HG03097 (cell line): Measurements from ENCODE around the gene RNF126.
"Not testable (repeated sequence)": the region's sequence is repeated elsewhere in the genome, so short reads cannot be mapped to it uniquely, and the experiment has no call there.

Source experiments
- ATAC-seq: cut with Tn5 transposase; IDR thresholded peaks from one replicate; pipeline ENCODE4 v1.9.1; 2021; ENCODE audit not compliant: unreplicated experiment, low FRiP score

Gene RNF126

DNA sequence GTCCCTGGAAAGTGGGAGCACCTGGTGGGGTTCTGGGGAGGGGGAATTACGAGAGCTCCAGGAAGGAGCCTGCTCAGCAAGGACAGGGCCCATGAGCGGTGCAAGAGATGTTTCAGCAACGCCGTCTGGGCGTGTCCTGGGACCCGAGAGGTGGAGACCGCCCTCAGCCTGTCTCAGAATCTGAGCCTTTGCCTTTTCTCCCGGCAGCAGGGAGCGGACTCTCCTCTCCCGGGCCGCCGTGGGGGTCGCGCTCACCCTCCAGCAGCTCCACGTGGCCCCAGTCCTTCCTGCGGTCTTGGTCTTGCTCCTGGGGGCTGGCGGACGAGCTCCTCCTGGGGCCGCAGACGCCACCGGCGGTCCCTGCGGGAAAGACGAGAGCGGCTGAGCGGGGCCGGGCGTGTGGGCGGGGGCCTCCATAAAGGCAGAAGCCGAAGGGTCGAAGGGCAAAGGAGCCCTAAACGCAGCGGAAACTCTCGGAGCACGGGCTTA is 30.4 kb downstream of the RNF126 start:
- peak; percentile 18 for ATAC-seq

DNA sequence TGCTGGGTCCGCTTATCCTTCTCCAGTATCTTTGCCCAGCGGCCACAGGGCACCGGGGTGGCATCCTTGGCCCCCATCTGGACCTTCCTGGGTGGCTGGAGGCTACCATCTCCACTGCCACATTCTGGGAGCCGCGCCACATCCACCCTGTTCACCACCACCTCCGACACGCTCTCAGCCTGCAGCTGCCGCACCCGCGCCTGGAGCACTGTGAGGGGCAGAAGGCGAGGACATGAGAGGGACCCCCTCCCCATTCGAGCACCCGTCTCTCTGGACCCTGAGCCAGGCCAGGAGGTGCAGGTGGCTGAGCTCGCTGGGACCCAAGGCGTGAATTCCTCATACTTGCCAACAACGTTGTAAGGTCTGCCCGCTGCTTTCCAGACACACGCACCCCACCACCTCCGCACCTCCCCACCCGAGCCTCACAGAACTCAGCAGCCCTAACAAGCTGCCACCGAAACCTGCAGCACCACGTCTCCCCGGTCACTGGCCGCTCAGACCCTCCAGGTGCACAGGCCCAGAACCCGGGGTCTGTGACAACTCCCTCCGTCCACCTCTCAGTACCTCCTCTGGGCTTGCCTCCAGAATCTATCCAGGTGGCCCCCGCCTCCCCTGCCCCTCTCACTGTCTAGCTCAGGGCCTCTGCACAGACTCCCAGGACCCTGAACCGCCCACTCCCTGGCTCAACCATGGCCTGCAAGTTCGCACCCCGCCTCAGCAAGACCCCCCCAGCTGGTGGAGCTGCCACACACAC is 32.9 kb downstream of the RNF126 start:
- ATAC-seq = no peak

DNA sequence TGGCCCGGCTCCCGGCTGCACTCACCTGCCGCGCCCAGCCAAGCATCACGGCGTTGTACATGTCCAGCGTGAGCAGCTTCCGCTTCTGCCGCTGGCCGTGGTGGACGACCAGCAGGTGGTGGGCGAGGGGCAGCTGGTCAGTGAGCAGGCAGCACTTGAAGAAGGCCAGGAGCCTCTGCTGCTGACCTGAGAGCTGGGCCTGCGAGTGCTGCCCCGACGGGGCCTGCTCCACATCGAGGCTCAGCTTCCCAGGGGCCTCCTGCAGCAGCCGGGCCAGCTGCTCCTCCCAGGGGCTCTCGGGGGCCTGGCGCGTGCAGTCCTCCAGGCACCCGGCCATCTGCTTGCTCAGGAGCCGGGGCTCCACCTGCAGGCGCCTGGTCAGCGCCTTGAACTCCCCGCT is 33.5 kb downstream of the RNF126 start:
- not testable (repeated sequence) for ATAC-seq

DNA sequence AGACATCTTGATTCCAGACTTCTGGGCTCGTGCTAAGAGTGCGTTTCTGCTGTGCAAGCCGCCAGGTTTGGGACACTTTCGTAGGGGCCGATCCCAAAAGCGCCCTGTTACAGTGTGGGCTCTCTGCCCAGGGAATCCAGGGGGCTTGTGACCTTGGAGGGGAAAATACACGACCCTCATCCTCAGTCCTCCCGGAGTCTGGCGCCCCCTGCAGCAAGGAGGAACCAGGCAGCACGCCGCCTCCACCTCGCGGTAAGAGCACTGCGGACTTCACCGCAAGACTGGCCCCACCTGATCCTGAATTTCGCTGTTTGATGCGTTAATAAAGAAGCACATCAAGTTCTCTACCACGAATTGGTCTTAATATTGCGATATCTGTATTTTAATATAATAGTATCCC is 34.8 kb downstream of the RNF126 start:
- no peak for ATAC-seq

DNA sequence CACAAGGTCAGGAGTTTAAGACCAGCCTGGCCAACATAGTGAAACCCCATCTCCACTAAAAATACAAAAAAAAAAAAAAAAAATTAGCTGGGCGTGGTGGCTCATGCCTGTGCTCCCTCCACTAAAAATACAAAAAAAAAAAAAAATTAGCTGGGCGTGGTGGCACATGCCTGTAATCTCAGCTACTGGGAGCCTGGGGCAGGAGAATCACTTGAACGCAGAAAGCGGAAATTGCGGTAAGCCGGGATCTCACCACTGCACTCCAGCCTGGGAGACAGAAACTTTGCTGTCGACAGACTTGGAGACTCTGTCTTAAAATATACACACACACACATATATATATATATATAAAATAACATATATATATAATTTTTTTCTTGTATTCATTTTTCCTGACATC is 36.4 kb downstream of the RNF126 start:
- ATAC-seq = not testable (repeated sequence)

DNA sequence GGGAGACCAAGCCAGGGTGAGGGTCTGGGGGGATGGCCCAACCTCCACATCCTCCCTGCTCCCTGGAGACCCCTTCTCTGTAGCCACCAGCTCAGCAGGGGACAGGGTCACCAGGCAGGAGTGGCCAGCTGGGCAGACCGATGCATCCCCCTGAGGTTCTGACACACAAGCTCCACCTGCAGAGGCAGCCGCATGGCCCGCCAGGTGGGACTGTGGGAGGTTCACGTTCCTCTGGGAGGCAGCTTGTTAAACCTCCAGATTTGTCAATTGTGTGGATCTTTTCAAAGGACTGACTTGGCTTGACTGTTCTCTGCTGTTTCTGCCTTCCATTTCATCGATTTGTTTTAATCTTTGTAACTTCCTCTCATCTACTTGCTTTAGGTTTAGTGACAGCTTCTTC is 37.8 kb downstream of the RNF126 start:
- no peak for ATAC-seq

DNA sequence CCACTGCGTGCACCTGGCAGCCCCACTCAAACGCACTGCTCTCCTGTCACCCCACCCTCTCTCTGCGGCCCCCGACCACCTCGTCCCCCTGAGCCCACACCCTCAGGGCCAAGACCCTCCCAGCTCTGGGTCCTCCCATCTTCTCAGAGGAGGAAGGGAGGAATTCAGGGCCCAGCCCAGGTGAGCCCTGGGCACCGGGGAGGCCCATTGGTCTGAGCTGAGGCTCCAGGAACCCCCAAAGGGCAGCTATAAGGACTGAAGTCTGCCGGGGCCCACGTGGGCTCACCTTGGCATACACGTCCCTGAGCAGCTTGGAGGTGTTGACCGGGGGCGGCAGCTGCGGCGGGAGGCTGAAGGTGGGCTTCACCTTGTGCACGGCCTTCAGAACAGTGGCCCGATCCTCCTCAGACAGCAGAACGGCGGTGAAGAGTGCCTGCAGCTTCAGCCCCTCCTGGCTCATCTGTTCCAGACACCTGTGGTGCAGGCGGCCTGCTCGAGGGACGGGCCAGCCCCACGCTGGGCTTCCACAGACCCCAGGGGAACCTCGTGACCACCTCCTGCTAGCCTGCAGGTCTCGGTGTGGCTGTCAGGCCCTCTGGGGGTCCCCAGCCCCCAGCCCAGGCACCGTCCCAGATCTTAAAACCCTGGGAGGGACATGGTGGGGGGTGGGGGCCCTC is 38.4 kb downstream of the RNF126 start:
- ATAC-seq = no peak

DNA sequence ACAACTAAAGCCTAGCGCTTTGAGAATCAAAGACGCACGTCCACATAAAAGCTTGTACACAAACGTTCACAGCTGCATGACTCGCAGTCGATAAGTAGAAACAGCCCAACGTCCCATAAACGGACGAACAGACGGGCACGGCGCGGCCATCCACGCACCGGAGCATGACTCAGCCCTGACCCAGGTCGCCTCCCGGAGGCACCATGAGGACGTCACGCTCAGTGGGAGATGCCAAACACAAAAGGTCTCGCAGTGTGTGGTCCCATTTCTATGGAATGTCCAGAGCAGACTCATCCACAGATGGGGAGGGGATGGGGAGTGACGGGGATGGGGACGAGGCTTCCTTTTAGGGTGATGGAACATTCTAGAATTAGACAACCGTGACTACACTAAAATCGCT is 39.0 kb downstream of the RNF126 start:
- ATAC-seq = no peak

DNA sequence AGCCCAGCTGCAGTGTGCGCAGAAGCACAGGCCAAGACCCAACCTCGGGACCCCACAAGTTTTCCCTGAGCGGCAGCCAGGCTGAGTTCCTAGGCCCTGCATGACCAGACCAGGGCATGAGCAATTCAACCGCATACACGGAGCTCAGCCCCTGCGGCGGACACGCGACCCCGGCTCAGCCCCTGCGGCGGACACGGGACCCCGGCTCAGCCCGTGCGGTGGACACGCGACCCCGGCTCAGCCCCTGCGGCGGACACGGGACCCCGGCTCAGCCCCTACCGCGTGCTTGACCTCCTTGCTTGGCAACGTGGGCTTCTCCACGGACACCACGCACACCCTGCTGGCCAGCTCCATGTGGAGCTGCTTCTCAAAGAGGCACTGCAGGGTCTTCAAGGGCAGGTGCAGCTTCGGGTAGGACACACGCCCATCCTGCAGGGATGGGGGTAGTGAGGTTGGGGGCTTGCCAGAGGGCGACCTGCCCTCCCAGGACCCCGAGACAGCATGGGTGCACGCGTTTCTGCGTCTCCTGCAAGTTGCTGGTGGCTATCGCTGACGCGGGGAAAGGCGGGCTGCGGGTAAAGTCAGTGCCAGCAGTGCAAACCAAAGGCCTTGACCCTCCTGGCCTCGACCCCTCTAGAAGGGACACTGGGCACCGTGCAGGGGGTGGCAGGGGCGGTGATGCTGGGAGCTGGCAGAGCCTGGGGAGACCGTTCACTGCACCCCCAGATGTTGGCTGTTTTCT is 39.7 kb downstream of the RNF126 start:
- ATAC-seq = no peak

DNA sequence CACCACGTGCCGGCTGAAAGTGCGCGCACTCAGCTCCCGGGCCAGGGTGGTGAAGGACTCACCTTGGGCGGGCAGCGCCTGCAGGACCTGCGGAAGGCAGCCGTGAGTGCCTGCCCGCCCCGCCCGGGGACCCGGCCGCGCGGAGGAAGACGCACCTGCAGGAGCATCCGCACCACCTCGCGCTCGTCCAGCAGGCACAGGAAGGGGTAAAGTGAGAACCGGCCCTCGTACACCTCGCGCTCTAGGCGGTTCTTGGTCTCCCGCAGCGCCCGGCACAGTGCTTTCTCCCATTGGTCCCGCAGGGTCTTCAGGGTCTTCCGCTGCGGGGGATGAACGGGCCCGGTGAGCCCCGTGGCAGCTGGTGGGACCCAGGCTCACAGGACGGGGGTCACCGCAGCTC is 40.3 kb downstream of the RNF126 start:
- ATAC-seq = no peak

DNA sequence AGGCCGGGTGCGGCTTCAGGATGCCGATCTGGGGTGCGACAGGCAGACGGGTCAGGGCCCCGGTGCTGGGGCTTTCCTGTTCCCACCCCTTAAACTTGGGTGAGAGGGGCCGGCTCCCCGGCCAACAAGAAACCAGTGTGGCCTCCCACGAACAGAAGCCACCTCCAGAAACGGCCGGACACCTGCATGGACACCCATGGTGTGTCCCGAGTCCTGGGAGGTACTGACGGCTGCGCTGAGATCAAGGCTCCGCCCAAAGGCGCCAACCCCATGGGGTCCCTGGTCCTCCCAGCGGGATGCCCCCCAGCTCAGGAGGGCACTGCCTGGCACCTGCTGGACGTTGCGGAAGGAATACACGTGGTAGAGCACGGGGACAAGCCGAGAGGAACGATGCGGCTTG is 41.2 kb downstream of the RNF126 start:
- ATAC-seq = no peak

DNA sequence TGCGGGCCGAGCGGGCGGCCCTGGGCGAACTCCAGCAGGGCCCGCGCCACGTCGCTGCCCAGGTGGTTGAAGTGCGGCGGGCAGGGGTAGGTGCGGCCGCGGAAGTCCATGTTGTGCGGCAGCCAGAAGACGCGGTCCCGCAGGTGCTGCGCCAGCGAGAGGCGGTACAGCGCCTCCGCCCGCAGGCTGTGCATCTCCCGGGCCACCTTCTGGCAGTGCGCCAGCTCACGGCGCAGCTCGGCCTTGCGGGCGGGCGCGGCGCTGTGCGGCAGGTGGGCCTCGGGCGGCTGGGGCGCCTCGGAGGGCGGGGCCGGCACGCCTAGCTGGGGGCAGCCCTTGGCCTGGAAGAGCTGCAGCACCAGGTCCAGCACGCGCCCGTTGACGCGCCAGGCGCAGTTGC is 41.8 kb downstream of the RNF126 start:
- not testable (repeated sequence) for ATAC-seq

DNA sequence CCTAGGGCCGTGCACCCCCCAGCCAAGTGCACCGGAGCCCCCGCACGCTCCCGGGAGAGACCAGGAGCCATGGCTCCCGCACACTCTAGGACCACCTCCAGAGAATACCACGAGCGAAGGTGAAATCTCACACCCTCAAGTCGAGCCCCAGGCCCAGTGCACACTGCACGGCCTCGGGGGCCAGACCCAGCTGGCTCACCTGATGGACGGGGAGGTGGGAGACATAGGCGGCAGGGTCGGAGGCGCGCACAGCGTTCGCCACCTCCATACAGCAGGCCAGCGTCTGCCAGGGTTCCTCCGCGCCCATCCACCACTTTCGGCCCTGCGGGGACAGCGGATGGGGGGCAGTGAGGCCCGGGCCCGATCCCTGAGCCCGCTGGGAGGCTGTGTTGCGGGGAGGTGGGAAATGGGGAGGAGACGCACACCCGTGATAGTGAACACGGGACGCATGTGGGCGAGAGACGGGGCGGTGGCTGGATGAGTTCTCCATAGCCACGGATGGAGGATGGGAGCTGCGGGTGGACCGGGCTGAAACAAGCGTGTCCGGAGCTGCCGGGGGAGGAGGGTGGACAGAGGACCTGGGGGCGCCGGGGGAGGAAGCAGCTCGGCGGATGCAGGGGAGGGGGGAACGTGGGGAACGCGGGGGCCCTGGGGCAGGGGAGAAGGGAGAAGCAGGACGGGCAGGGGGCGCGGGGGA is 42.7 kb downstream of the RNF126 start:
- ATAC-seq = no peak

DNA sequence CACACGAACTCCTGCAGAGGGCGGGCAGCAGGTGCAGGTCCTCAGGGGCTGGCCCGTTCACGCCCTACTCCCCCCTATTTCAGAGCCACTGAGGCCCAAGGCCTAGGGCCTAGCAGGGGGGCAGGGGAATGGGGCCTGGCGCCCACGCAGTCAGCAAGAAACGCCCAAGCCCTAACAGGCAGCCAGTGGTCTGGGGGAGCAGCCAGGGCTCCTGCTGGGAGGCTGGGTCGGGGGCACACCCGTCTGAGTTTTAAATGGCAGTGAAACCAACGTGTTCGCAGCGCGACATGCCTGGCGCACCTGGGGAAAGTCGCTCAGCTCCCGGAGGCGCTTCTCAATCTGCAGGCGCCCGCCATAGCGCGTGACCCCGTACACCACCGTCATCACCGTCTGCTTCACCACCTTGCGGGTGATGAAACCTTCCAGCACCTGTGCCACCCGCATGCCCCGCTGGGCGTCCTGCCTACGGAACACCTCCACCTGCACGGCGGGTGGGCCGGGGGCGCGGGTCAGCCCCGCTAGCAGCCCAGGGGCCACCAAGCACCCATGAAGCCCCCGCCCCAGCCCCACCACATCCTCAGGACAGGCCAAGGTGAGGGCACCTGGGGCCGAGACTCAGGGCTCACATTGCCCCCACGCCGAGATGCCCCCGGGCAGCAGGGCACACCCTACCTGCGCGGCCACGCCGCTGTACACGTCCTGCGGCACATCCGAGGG is 43.6 kb downstream of the RNF126 start:
- no peak for ATAC-seq

DNA sequence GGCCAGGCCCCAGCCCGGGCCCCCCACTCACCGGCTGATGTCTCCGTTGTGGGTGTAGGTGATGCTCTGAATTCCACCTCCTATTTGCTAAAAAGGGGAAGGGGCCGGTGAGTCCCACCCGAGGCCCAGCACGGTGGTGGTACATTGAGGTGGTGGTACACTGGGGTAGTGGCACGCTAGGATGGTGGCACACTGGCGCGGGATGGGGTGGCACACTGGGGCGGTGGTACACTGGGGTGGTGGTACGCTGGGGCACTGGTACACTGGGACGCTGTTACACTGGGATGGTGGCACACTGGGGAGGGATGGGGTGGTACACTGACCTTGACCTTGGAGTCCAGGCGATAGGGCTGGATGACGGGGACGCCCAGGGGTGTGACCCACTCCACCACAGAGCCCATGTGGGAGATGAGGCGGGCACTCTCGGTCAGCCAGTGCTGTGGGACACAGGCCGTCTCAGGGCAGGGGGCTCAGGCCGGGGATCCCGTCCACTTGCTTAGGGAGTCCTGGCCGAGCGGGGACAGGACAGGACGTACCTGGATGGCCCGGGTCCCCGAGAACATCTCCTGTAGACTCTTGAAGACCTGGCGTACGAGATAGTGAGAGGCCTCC is 44.2 kb downstream of the RNF126 start:
- no peak for ATAC-seq

DNA sequence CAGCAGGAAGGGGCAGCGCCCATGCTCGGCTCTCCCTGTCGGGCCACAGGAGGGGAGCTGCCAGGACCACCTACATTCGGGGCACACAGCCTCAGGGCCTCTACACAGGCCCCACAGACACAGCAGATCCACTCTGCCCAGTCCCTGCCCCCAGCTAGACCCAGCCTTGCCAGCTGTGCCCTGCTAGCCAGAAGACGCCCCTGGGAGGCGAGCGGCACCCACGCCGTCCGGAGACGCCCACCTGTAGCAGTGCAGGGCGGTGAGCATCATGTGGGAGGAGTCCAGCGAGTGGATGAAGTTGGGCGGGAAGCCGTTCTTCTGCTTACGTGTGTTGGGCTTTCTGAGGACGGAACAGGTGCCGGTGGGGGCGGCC is 44.8 kb downstream of the RNF126 start:
- ATAC-seq = no peak

DNA sequence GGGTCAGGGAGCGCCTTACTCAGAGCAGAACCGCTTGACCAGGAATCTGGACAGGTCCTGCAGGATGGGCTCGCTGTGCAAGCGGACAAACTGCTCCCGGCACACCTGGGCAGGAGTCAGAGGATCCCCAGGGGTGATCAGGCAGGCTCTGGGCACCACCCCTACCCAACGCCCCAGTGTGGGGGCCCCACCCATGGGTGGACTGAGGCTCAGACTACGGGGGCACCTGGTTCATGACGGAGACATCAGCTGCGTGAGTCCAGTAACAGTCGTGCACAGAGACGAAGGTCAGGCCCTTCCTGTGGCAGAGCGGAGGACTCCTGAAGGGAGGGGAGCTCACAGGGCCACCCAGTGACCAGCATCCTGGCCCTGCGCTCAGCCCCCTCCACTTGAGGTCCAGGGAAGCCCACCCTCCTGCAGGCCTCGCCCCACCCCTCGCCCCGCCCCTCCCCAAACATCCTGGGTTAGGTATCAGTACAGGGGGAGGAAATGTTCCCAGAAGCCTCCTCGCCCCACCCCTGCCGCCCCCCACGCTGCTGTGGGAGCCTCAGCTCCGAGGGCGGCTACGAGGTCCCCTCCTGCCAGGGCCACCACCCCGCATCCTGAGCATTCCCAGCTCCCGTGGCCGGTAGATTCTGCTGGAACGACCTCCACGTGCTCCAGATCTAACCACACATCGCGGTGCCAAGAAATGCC is 45.3 kb downstream of the RNF126 start:
- ATAC-seq = no peak

DNA sequence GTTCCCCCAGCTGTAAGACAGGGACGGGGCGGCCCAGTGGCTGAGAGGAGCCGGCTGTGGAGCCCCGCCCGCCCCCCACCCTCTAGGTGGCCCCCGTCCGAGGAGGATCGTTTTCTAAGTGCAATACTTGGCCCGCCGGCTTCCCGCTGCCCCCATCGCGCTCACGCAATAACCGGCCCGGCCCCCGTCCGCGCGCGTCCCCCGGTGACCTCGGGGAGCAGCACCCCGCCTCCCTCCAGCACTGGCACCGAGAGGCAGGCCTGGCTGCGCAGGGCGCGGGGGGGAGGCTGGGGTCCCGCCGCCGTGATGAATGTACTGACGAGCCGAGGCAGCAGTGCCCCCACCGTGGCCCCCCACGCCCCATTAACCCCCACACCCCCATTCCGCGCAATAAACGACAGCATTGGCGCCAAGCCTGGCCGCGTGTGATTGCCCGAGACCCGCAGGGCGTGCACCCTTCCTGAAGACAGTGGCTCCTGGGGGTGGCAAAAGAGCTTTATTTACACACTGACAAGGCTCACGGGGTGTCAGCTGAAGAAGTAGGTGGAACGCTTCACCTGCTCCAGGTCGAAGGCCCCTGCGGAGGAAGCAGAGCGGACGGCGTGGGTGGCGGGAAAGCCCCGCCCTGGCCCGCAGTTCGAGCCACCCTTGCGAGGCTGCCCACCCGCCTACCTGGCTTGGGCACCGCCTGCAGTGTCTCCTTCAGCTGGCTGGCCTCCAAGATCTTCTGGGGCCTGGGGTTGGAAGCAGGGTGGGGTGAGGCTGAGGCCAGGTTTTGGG is 46.1 kb downstream of the RNF126 start:
- no peak for ATAC-seq
